ENCODE data around the gene CCSER1.

The CCSER1 gene

GRCh38 chr4:90960840-90961239, 833.6 kb downstream of the CCSER1 start:
- TF ChIP-seq CTCF (IDR thresholded peaks at IDR 0.05; ENCODE audit: low read depth, low read length, poor library complexity, severe bottlenecking) = no peak

GRCh38 chr4:90970021-90970420, 842.8 kb downstream of the CCSER1 start:
- no peak for TF ChIP-seq CTCF (IDR thresholded peaks at IDR 0.05; ENCODE audit: low read depth, low read length, poor library complexity, severe bottlenecking)
- TF ChIP-seq EZH2phosphoT487 (IDR thresholded peaks at IDR 0.05; ENCODE audit: borderline replicate concordance, low read length) = no peak
- Histone ChIP-seq H3K79me2 (ENCODE audit: control insufficient read depth, low read length) (no peaks in the 10 kb centered on the region), H3K9me2 (replicated peaks; ENCODE audit: control insufficient read depth, low read length) (0 out of 2 replicates have a peak, but pooled peaks cover 2% of the 10 kb centered on the region), H3K36me3 (ENCODE audit: control insufficient read depth, low read length) (no peaks in the 10 kb centered on the region), H3K4me3 (ENCODE audit: low read length) (no peak overlapping the region), H4K20me1 (ENCODE audit: control insufficient read depth, insufficient read depth, low read depth, low read length) (no peaks in the 10 kb centered on the region), H3K27me3 (ENCODE audit: control insufficient read depth, low read length) (no peaks in the 10 kb centered on the region), H3K27ac (ENCODE audit: low read depth, low read length) (no peak overlapping the region), H3K4me1 (ENCODE audit: control insufficient read depth, low read length) (no peaks in the 10 kb centered on the region), H3K9me3 (ENCODE audit: control insufficient read depth, insufficient read depth, low read length) (no peaks in the 10 kb centered on the region), H3K4me2 (ENCODE audit: low read length) (no peak overlapping the region), H3F3A (ENCODE audit: control insufficient read depth, insufficient read depth) (no peaks in the 10 kb centered on the region)

More at GRCh38 chr4:90960840-90961239, 833.6 kb downstream of the CCSER1 start:
- Histone ChIP-seq H3K9me2 (replicated peaks; ENCODE audit: control insufficient read depth, low read length) (no peaks in the 10 kb centered on the region), H3K4me1 (ENCODE audit: control insufficient read depth, low read length) (no peaks in the 10 kb centered on the region), H3K79me2 (ENCODE audit: control insufficient read depth, low read length) (no peaks in the 10 kb centered on the region), H3K36me3 (ENCODE audit: control insufficient read depth, low read length) (no peaks in the 10 kb centered on the region), H3K27ac (ENCODE audit: low read depth, low read length) (no peak overlapping the region), H3K9me3 (ENCODE audit: control insufficient read depth, insufficient read depth, low read length) (no peaks in the 10 kb centered on the region), H3K4me2 (ENCODE audit: low read length) (no peak overlapping the region), H4K20me1 (ENCODE audit: control insufficient read depth, insufficient read depth, low read depth, low read length) (no peaks in the 10 kb centered on the region), H3K27me3 (ENCODE audit: control insufficient read depth, low read length) (no peaks in the 10 kb centered on the region), H3F3A (ENCODE audit: control insufficient read depth, insufficient read depth) (no peaks in the 10 kb centered on the region), H3K4me3 (ENCODE audit: low read length) (no peak overlapping the region)

GRCh38 chr4:90977726-90978125, 850.5 kb downstream of the CCSER1 start:
- H3F3A ChIP-seq (ENCODE audit: control insufficient read depth, insufficient read depth) = no peaks in the 10 kb centered on the region
- no peak for TF ChIP-seq EZH2phosphoT487 (IDR thresholded peaks at IDR 0.05; ENCODE audit: borderline replicate concordance, low read length)
- TF ChIP-seq CTCF (IDR thresholded peaks at IDR 0.05; ENCODE audit: low read depth, low read length, poor library complexity, severe bottlenecking) = no peak
- no peaks in the 10 kb centered on the region for H3K4me1 ChIP-seq (ENCODE audit: control insufficient read depth, low read length)
- H3K4me3 ChIP-seq (ENCODE audit: low read length) = no peak overlapping the region
- no peak overlapping the region for H3K27ac ChIP-seq (ENCODE audit: low read depth, low read length)
- H3K9me3 ChIP-seq (ENCODE audit: control insufficient read depth, insufficient read depth, low read length) = no peaks in the 10 kb centered on the region
- no peaks in the 10 kb centered on the region for H3K9me2 ChIP-seq (replicated peaks; ENCODE audit: control insufficient read depth, low read length)
- H3K4me2 ChIP-seq (ENCODE audit: low read length) = no peak overlapping the region
- H3K27me3 ChIP-seq (ENCODE audit: control insufficient read depth, low read length) = no peaks in the 10 kb centered on the region
- no peaks in the 10 kb centered on the region for H3K36me3 ChIP-seq (ENCODE audit: control insufficient read depth, low read length)
- no peaks in the 10 kb centered on the region for H3K79me2 ChIP-seq (ENCODE audit: control insufficient read depth, low read length)
- no peaks in the 10 kb centered on the region for H4K20me1 ChIP-seq (ENCODE audit: control insufficient read depth, insufficient read depth, low read depth, low read length)

GRCh38 chr4:90979556-90979955, 852.4 kb downstream of the CCSER1 start:
- Histone ChIP-seq H3K9me2 (replicated peaks; ENCODE audit: control insufficient read depth, low read length) (no peaks in the 10 kb centered on the region; the same call in 1 of the 2 replicates), H3K36me3 (ENCODE audit: control insufficient read depth, low read length) (no peaks in the 10 kb centered on the region), H3K4me1 (ENCODE audit: control insufficient read depth, low read length) (no peaks in the 10 kb centered on the region), H3K27me3 (ENCODE audit: control insufficient read depth, low read length) (no peaks in the 10 kb centered on the region), H4K20me1 (ENCODE audit: control insufficient read depth, insufficient read depth, low read depth, low read length) (no peaks in the 10 kb centered on the region), H3F3A (ENCODE audit: control insufficient read depth, insufficient read depth) (no peaks in the 10 kb centered on the region), H3K79me2 (ENCODE audit: control insufficient read depth, low read length) (no peaks in the 10 kb centered on the region), H3K27ac (ENCODE audit: low read depth, low read length) (no peak overlapping the region), H3K4me2 (ENCODE audit: low read length) (no peak overlapping the region), H3K4me3 (ENCODE audit: low read length) (no peak overlapping the region), H3K9me3 (ENCODE audit: control insufficient read depth, insufficient read depth, low read length) (no peaks in the 10 kb centered on the region)
- no peak for TF ChIP-seq EZH2phosphoT487 (IDR thresholded peaks at IDR 0.05; ENCODE audit: borderline replicate concordance, low read length)
- no peak for TF ChIP-seq CTCF (IDR thresholded peaks at IDR 0.05; ENCODE audit: low read depth, low read length, poor library complexity, severe bottlenecking)
